Measurements from ENCODE around the gene FUS. TPM values are rescaled to one million over a fixed set of nuclear protein-coding genes. Genes with fewer than 3 reads are reported as not detected.
"Not testable (repeated sequence)": the region's sequence is repeated elsewhere in the genome, so short reads cannot be mapped to it uniquely, and the experiment has no call there.

FUS gene
- total and polyA plus RNA-seq, 2 experiments from 2014 or later, result 54.4 to 618 TPM

DNA sequence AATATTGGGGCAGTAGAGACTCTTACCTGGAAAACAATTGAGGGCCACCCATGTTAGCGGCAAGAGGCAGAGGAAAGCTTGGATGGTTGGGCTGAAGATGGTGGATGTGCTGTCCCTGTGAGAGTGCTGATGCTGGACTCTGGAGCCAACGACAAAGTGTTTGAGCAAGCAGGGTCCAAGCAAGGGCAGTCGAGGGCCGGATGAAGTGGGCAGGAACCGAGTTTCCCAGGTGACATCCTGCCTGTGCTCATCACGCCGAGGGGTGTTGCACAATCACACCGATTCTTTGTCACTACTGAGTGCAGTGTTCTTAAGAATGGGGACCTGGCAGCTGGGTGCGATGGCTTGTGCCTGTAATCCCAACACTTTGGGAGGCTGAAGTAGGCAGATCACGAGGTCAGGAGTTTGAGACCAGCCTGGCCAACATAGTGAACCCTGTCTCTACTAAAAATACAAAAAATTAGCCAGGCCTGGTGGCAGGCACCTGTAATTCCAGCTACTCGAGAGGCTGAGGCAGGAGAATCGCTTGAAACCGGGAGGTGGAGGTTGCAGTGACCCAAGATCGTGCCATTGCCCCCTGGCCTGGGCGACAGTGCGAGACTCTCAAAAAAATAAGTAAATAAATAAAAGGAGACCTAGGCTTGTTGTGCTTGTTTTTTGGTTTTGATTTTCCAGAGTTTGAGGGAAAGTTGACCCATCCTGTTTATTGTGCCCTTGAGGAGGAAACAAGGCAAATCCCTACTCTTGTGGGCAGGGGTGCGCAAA is 16.6 kb downstream of the FUS start:
- H3K27me3 ChIP-seq, result peaks cover 6% of the 10 kb centered on the region
- H3K4me1 ChIP-seq (ENCODE audit: low read depth), result no peaks in the 10 kb centered on the region
- H3K36me3 ChIP-seq, result peaks cover 56% of the 10 kb centered on the region
- no peak for TF ChIP-seq CTCF (IDR thresholded peaks at IDR 0.05; ENCODE audit: low read depth, low read length)
- no peak for DNase-seq (ENCODE audit: low read depth in 1 of 2, low spot score in 1 of 2)
- H3K9me3 ChIP-seq (ENCODE audit: low read depth), result no peaks in the 10 kb centered on the region
- H3K27ac ChIP-seq, result no peak overlapping the region
- H3K4me3 ChIP-seq, result no peak overlapping the region

DNA sequence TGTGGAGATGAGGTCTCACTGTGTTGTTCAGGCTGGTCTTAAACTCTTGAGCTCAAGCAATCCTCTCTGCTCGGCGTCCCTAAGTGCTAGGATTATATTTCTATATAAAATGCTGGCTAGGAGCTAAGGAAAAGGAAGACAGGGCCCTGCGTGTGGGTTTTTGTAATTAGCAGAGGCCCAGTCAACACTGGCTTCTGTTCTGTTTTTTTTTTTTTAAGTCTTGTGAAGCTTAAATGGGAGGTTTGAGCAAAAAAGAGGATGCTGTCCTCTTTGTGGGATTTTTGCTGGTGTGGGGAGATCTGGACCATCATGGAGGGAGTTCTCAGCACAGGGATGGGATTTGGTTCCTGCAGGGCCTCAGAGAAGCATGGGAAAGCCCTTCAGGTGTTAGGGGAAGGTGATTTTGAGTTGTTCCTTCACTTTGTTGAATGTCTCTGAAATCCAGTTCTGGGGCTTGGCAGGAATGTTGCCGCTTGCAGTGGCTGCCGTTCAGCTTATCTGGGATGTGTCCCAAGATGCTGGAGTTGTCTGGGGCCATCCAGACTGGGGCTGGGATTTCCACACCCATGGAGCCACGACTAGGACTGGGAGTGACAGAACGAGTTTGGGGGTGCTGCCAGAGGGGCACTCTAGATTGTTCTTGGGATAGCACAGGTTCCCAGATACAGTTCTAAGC is 18.4 kb downstream of the FUS start:
- Histone ChIP-seq H3K27me3 (peaks cover 24% of the 10 kb centered on the region), H3K9me3 (ENCODE audit: low read depth) (no peaks in the 10 kb centered on the region), H3K36me3 (peaks cover 38% of the 10 kb centered on the region), H3K4me3 (no peak overlapping the region), H3K4me1 (ENCODE audit: low read depth) (no peaks in the 10 kb centered on the region), H3K27ac (no peak overlapping the region)
- TF ChIP-seq CTCF (IDR thresholded peaks at IDR 0.05; ENCODE audit: low read depth, low read length), result no peak
- no peak for DNase-seq (ENCODE audit: low read depth in 1 of 2, low spot score in 1 of 2)

GRCh38 chr16:31199430-31200041 is 19.6 kb downstream of the FUS start:
- Histone ChIP-seq H3K27me3 (peaks cover 34% of the 10 kb centered on the region), H3K36me3 (peaks cover 26% of the 10 kb centered on the region), H3K4me3 (no peak overlapping the region), H3K4me1 (ENCODE audit: low read depth) (no peaks in the 10 kb centered on the region), H3K27ac (no peak overlapping the region), H3K9me3 (ENCODE audit: low read depth) (no peaks in the 10 kb centered on the region)
- TF ChIP-seq CTCF (IDR thresholded peaks at IDR 0.05; ENCODE audit: low read depth, low read length), result no peak
- DNase-seq (ENCODE audit: low read depth in 1 of 2, low spot score in 1 of 2), result no peak

GRCh38 chr16:31200111-31200510 is 20.2 kb downstream of the FUS start:
- not testable (repeated sequence) for H3K27ac ChIP-seq; H3K4me1 ChIP-seq (ENCODE audit: low read depth); H3K9me3 ChIP-seq (ENCODE audit: low read depth); H3K4me3 ChIP-seq; DNase-seq (ENCODE audit: low read depth in 1 of 2, low spot score in 1 of 2)
- H3K36me3 ChIP-seq, result peaks cover 20% of the 10 kb centered on the region
- peaks cover 39% of the 10 kb centered on the region for H3K27me3 ChIP-seq

DNA sequence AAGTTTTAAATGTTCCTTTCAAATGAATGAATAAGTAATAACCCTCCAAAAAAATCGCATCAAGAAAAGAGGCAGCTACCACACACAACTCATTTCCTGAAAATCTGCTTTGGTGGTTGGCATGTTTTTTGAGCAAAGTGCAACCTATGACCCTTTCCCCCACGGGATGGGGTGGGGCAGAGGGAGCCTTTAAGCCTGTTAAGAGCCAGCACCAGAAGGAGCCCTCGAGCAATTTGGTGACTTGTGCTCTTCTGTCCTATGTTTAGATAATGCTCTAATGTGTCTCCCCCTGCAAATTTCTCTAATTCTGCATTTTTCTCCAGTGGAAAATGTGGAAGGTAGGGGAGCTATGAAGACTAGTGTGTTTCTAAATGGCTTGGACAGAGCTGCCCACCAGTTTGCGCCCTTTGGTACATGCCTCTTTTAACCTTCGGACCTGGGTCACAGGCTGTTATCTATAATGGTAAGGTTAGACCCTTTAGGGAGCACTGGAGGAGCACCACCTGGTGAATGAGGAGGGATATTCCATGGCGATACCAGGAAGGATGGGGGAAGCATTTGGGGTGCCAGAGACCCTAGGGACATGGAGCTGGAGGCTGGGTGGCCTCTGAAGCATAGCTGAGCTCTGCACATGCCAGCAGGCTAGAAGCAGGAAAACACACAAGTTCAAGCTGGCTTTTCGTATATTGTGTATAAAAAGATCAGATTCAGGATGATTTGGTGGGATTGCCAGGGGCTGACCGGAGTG is 21.1 kb downstream of the FUS start:
- H3K4me3 ChIP-seq, result no peak overlapping the region
- H3K27me3 ChIP-seq, result peaks cover 39% of the 10 kb centered on the region
- no peak for TF ChIP-seq CTCF (IDR thresholded peaks at IDR 0.05; ENCODE audit: low read depth, low read length)

More for the DNA sequence above, 21.1 kb downstream of the FUS start:
- Histone ChIP-seq H3K4me1 (ENCODE audit: low read depth) (no peaks in the 10 kb centered on the region), H3K36me3 (peaks cover 11% of the 10 kb centered on the region), H3K27ac (no peak overlapping the region), H3K9me3 (ENCODE audit: low read depth) (no peaks in the 10 kb centered on the region)
- no peak for DNase-seq (ENCODE audit: low read depth in 1 of 2, low spot score in 1 of 2)

All from cardiac muscle cell (in vitro differentiated cells and primary cell).